ENCODE results near the gene HS3ST2. TPM values are rescaled to one million over a fixed set of nuclear protein-coding genes. Genes with fewer than 3 reads are reported as not detected.
A peak's percentile ranks its signal among the peaks of the same experiment; 100 is the strongest.

Gene HS3ST2
- polyA plus RNA-seq, 1 of the 3 experiments (the other 2 are of a cell fraction) = not detected

DNA sequence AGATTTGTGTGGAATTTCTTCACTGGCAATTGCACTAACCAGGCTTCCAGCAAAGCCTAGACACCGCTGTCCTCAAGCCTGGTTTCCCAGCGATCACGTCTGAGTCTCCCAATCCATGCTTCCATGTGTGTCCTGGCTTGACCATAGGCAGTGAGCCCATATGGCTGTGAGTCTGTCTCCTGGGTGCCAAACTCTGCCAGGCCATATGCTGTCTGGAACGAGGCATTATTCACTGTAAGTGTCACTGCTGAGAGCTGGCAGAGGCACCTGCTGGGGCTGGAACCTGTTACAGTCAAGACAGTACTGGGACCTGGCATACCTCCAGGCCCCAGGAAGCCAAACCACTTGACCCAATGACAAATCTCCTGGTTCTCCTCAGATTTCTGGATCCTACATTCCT lies 60.4 kb downstream of the HS3ST2 start:
- Histone ChIP-seq H3K9me2 (no peaks in the 10 kb centered on the region), H3K79me2 (ENCODE audit: insufficient read depth) (no peaks in the 10 kb centered on the region), H3K27ac (ENCODE audit: low read depth in 2 of 2, low read length in 1 of 2) (no peak overlapping the region; a peak in 1 of 4 replicates), H2AFZ (ENCODE audit: low read depth) (no peak overlapping the region), H4K20me1 (ENCODE audit: insufficient read depth) (no peaks in the 10 kb centered on the region), H3K4me3 (ENCODE audit: low read depth in 2 of 2, low read length in 1 of 2) (no peak overlapping the region), H3K9ac (no peak overlapping the region), H3F3A (replicated peaks; ENCODE audit: insufficient read depth) (no peaks in the 10 kb centered on the region), H3K36me3 (replicated peaks in 1 of 2; ENCODE audit: control insufficient read depth in 1 of 2, insufficient read depth in 2 of 2, low read length in 1 of 2) (no peaks in the 10 kb centered on the region), H3K27me3 (ENCODE audit: insufficient read depth) (no peaks in the 10 kb centered on the region), H3K4me2 (no peak overlapping the region), H3K9me3 (no peaks in the 10 kb centered on the region), H3K4me1 (ENCODE audit: control insufficient read depth in 1 of 2, insufficient read depth in 2 of 2, low read depth in 1 of 2, low read length in 1 of 2) (peaks cover 0 to 22% of the 10 kb centered on the region in 2 experiments; a peak in 1 of 4 replicates)
- no peak for DNase-seq
- TF ChIP-seq RCOR1 (IDR thresholded peaks at IDR 0.05; ENCODE audit: low read length) (0 out of 2 replicates have a peak, but pooled peaks have one; percentile 13), MXI1 (IDR thresholded peaks at IDR 0.05; ENCODE audit: low read depth, low read length) (no peak)
- ChIA-PET CTCF (interaction anchor here (1.5 to 3.8 kb wide), 2 partner anchors 24 to 61 kb away, joined by 3 to 29 read pairs; no protein-coding TSS in a partner anchor), POLR2A (no interaction called here)
- 21% methylated on average over 4 of the region's 4 CpGs for WGBS (ENCODE audit: low lambda C conversion rate)

DNA sequence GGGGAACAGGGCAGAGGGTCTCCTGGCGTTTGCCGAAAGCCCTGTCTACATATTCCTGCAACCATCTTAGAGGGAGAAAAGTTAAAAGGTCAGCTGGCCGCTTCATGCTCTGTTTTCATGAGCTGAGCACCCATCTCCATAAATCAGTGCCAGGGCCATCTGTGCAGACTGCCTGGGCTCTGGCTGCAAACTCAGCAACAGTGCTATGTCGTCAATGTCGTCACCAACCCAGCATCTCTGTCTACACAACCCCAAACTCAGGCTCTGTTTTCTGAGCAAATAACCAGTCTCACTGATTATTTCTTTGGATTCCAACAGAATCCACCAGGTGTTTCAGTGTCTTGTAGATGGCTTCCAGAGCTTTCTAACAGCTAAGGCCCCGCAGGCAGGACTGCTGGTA lies 65.0 kb downstream of the HS3ST2 start:
- Histone ChIP-seq H3K4me3 (ENCODE audit: low read depth in 2 of 2, low read length in 1 of 2) (no peak overlapping the region), H3K9me2 (no peaks in the 10 kb centered on the region), H3F3A (replicated peaks; ENCODE audit: insufficient read depth) (no peaks in the 10 kb centered on the region), H3K9me3 (no peaks in the 10 kb centered on the region), H3K79me2 (ENCODE audit: insufficient read depth) (no peaks in the 10 kb centered on the region), H3K36me3 (replicated peaks in 1 of 2; ENCODE audit: control insufficient read depth in 1 of 2, insufficient read depth in 2 of 2, low read length in 1 of 2) (no peaks in the 10 kb centered on the region), H4K20me1 (ENCODE audit: insufficient read depth) (no peaks in the 10 kb centered on the region), H3K27ac (ENCODE audit: low read depth in 2 of 2, low read length in 1 of 2) (no peak overlapping the region), H3K4me1 (ENCODE audit: control insufficient read depth in 1 of 2, insufficient read depth in 2 of 2, low read depth in 1 of 2, low read length in 1 of 2) (peaks cover 0 to 19% of the 10 kb centered on the region in 2 experiments; a peak in 1 of 4 replicates), H3K4me2 (no peak overlapping the region), H3K27me3 (ENCODE audit: insufficient read depth) (no peaks in the 10 kb centered on the region), H3K9ac (no peak overlapping the region), H2AFZ (ENCODE audit: low read depth) (no peak overlapping the region)
- peak; percentile 10 for DNase-seq
- 38% methylated on average over 5 of the region's 6 CpGs for WGBS (ENCODE audit: low lambda C conversion rate)
- CTCF ChIA-PET = interaction anchor here (0.9 to 1.6 kb wide), 4 partner anchors 17 to 98 kb away, joined by 3 to 9 read pairs (median 3); no protein-coding TSS in a partner anchor
- TF ChIP-seq ELF1 (IDR thresholded peaks at IDR 0.05) (no peak), JUND (IDR thresholded peaks at IDR 0.05) (no peak), MEF2A (IDR thresholded peaks at IDR 0.05; ENCODE audit: borderline replicate concordance, low read depth) (no peak), TCF12 (IDR thresholded peaks at IDR 0.05) (no peak), EZH2phosphoT487 (IDR thresholded peaks at IDR 0.05; ENCODE audit: borderline replicate concordance, low read depth) (no peak), MXI1 (IDR thresholded peaks at IDR 0.05; ENCODE audit: low read depth, low read length) (no peak), SMC3 (IDR thresholded peaks at IDR 0.05; ENCODE audit: low read depth, low read length) (no peak)
- TF ChIP-seq, protein P1, sequence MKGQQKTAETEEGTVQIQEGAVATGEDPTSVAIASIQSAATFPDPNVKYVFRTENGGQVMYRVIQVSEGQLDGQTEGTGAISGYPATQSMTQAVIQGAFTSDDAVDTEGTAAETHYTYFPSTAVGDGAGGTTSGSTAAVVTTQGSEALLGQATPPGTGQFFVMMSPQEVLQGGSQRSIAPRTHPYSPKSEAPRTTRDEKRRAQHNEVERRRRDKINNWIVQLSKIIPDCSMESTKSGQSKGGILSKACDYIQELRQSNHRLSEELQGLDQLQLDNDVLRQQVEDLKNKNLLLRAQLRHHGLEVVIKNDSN (IDR thresholded peaks at IDR 0.05; ENCODE audit: borderline replicate concordance, low read depth) = no peak
- POLR2A ChIA-PET = no interaction called here

DNA sequence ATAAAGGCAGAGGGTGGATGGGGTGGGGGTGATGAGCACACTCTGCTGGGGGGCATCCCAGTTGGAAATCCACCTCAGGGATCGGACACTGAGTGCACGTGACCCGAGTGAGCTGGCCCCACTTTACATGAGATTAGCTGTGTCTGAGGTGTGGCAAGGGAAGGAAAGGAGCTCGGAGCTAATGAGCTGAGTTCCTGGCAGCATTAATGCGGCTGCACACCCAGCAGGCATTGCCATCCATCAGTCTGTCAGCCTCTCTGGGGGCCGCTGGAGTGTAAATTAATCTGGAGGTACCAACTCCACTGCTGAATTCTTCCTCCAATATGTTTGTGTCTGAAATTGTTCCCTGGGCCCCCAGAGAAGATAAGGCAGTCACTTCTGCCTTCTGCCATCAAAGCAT lies 65.5 kb downstream of the HS3ST2 start:
- Histone ChIP-seq H4K20me1 (ENCODE audit: insufficient read depth) (no peaks in the 10 kb centered on the region), H3K9me2 (no peaks in the 10 kb centered on the region), H3K4me2 (no peak overlapping the region), H3K36me3 (replicated peaks in 1 of 2; ENCODE audit: control insufficient read depth in 1 of 2, insufficient read depth in 2 of 2, low read length in 1 of 2) (no peaks in the 10 kb centered on the region), H3K4me3 (ENCODE audit: low read depth in 2 of 2, low read length in 1 of 2) (no peak overlapping the region), H3K27ac (ENCODE audit: low read depth in 2 of 2, low read length in 1 of 2) (no peak overlapping the region), H3K9me3 (no peaks in the 10 kb centered on the region), H2AFZ (ENCODE audit: low read depth) (no peak overlapping the region), H3F3A (replicated peaks; ENCODE audit: insufficient read depth) (no peaks in the 10 kb centered on the region), H3K79me2 (ENCODE audit: insufficient read depth) (no peaks in the 10 kb centered on the region), H3K9ac (no peak overlapping the region), H3K4me1 (ENCODE audit: control insufficient read depth in 1 of 2, insufficient read depth in 2 of 2, low read depth in 1 of 2, low read length in 1 of 2) (peaks cover 0 to 16% of the 10 kb centered on the region in 2 experiments; a peak in 1 of 4 replicates), H3K27me3 (ENCODE audit: insufficient read depth) (no peaks in the 10 kb centered on the region)
- ChIA-PET CTCF (interaction anchor here (0.9 to 1.6 kb wide), 4 partner anchors 18 to 97 kb away, joined by 3 to 9 read pairs (median 3); no protein-coding TSS in a partner anchor), POLR2A (no interaction called here)
- WGBS (ENCODE audit: low lambda C conversion rate) = 44% methylated on average over 6 of the region's 6 CpGs
- no peak for DNase-seq
- TF ChIP-seq, protein P1 (IDR thresholded peaks at IDR 0.05; ENCODE audit: borderline replicate concordance, low read depth) = no peak
- TF ChIP-seq GATA2 (CRISPR knock-in tag; IDR thresholded peaks at IDR 0.05) = no peak
- TF ChIP-seq RXRA (IDR thresholded peaks at IDR 0.05; ENCODE audit: borderline replicate concordance, low read depth) = no peak
- TF ChIP-seq, protein P2, sequence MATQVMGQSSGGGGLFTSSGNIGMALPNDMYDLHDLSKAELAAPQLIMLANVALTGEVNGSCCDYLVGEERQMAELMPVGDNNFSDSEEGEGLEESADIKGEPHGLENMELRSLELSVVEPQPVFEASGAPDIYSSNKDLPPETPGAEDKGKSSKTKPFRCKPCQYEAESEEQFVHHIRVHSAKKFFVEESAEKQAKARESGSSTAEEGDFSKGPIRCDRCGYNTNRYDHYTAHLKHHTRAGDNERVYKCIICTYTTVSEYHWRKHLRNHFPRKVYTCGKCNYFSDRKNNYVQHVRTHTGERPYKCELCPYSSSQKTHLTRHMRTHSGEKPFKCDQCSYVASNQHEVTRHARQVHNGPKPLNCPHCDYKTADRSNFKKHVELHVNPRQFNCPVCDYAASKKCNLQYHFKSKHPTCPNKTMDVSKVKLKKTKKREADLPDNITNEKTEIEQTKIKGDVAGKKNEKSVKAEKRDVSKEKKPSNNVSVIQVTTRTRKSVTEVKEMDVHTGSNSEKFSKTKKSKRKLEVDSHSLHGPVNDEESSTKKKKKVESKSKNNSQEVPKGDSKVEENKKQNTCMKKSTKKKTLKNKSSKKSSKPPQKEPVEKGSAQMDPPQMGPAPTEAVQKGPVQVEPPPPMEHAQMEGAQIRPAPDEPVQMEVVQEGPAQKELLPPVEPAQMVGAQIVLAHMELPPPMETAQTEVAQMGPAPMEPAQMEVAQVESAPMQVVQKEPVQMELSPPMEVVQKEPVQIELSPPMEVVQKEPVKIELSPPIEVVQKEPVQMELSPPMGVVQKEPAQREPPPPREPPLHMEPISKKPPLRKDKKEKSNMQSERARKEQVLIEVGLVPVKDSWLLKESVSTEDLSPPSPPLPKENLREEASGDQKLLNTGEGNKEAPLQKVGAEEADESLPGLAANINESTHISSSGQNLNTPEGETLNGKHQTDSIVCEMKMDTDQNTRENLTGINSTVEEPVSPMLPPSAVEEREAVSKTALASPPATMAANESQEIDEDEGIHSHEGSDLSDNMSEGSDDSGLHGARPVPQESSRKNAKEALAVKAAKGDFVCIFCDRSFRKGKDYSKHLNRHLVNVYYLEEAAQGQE (IDR thresholded peaks at IDR 0.05; ENCODE audit: low read depth, low read length) = no peak
- no peak for TF ChIP-seq EP300 (IDR thresholded peaks at IDR 0.05; ENCODE audit: borderline replicate concordance in 1 of 2, low read depth in 1 of 2, low read length in 1 of 2)
- no peak for TF ChIP-seq EZH2phosphoT487 (IDR thresholded peaks at IDR 0.05; ENCODE audit: borderline replicate concordance, low read depth)
- no peak for TF ChIP-seq NRF1 (IDR thresholded peaks at IDR 0.05; ENCODE audit: low read depth, low read length)
- TF ChIP-seq YY1 (IDR thresholded peaks at IDR 0.05; ENCODE audit: low read depth) = no peak
- no peak for TF ChIP-seq MXI1 (IDR thresholded peaks at IDR 0.05; ENCODE audit: low read depth, low read length)
- no peak for TF ChIP-seq POLR2AphosphoS5 (IDR thresholded peaks at IDR 0.05; ENCODE audit: low read depth, low read length)
- no peak for TF ChIP-seq ELF1 (IDR thresholded peaks at IDR 0.05)
- TF ChIP-seq MEF2A (IDR thresholded peaks at IDR 0.05; ENCODE audit: borderline replicate concordance, low read depth) = no peak
- TF ChIP-seq SIN3A (IDR thresholded peaks at IDR 0.05; ENCODE audit: borderline replicate concordance, low read depth, low read length) = no peak
